Measurements from ENCODE around the gene SERTAD4.

The SERTAD4 gene

GRCh38 chr1:210233495-210234328 is 1.1 kb downstream of the SERTAD4 start:
- no peak for DNase-seq

- DNase-seq = no peak
These were observed 1.7 kb downstream of the SERTAD4 start for GRCh38 chr1:210234329-210234757.

GRCh38 chr1:210235363-210236053 is 2.9 kb downstream of the SERTAD4 start:
- DNase-seq = no peak

GRCh38 chr1:210236386-210236839 is 3.8 kb downstream of the SERTAD4 start:
- no peak for DNase-seq

- no peak for DNase-seq
These were observed 4.3 kb downstream of the SERTAD4 start for GRCh38 chr1:210236840-210237409.

- no peak for DNase-seq
These were observed 4.9 kb downstream of the SERTAD4 start for GRCh38 chr1:210237479-210237878.

GRCh38 chr1:210237981-210238380 is 5.4 kb downstream of the SERTAD4 start:
- no peak for DNase-seq

- peak; percentile 22 for DNase-seq
These were observed 6.9 kb downstream of the SERTAD4 start for GRCh38 chr1:210239349-210240111.

- DNase-seq = no peak
These were observed 8.5 kb downstream of the SERTAD4 start for GRCh38 chr1:210241121-210241520.

GRCh38 chr1:210244746-210245367 is 12.3 kb downstream of the SERTAD4 start:
- DNase-seq = no peak

- DNase-seq = no peak
These were observed 13.9 kb downstream of the SERTAD4 start for GRCh38 chr1:210246447-210246846.

GRCh38 chr1:210248341-210248740 is 15.7 kb downstream of the SERTAD4 start:
- no peak for DNase-seq

- DNase-seq = peak; percentile 37
These were observed 18.0 kb downstream of the SERTAD4 start for GRCh38 chr1:210250665-210250997.

- DNase-seq = no peak
These were observed 18.5 kb downstream of the SERTAD4 start for GRCh38 chr1:210250998-210251679.

GRCh38 chr1:210251680-210252490 is 19.3 kb downstream of the SERTAD4 start:
- no peak for DNase-seq

GRCh38 chr1:210252621-210253051 is 20.0 kb downstream of the SERTAD4 start:
- no peak for DNase-seq

GRCh38 chr1:210254298-210254697 is 21.7 kb downstream of the SERTAD4 start:
- DNase-seq = no peak

GRCh38 chr1:210257698-210258529 is 25.3 kb downstream of the SERTAD4 start:
- DNase-seq = no peak

- no peak for DNase-seq
These were observed 27.0 kb downstream of the SERTAD4 start for GRCh38 chr1:210259561-210259960.

- no peak for DNase-seq
These were observed 27.5 kb downstream of the SERTAD4 start for GRCh38 chr1:210260096-210260495.

All from hematopoietic multipotent progenitor cell treated with erythropoietin and hydrocortisone succinate and interleukin-3 and kit ligand, for 6 days (in vitro differentiated cells).